Tibial artery (tissue), 4 donors: Measurements from ENCODE around the gene ARFGAP1.

Experiments
- DNase-seq, 2 donors: peaks; one replicate each; pipeline ENCODE4 v3.0.0-alpha.2; 2019
- H3K27ac ChIP-seq, 2 donors: fragments of 200-600 bp; sonication (generic) in 1 of 2; 1 replicate in 1 of 2; 2 replicates in 1 of 2; pipeline ENCODE4 v1.5.1; 2018 to 2019; ENCODE audit warnings: mild to moderate bottlenecking in 1 of 2
- H3K27me3 ChIP-seq, 2 donors: fragments of 200-600 bp; sonication (generic) in 1 of 2; one replicate each; pipeline versions ENCODE4 v1.5.1 to v1.6.0; 2016 to 2019
- H3K36me3 ChIP-seq, 3 donors: fragments of 200-600 bp; sonication (generic) in 2 of 3; one replicate each; pipeline ENCODE4 v1.5.1; 2016 to 2019; ENCODE audit warnings: mild to moderate bottlenecking in 2 of 3
- H3K4me1 ChIP-seq, 4 donors: fragments of 200-600 bp; sonication (generic) in 2 of 4; 1 replicate in 3 of 4; 2 replicates in 1 of 4; pipeline ENCODE4 v1.5.1; 2016 to 2019
- H3K4me3 ChIP-seq, 2 donors: fragments of 200-600 bp; sonication (generic) in 1 of 2; 1 replicate in 1 of 2; 2 replicates in 1 of 2; pipeline ENCODE4 v1.5.1; 2018 to 2019; ENCODE audit warnings: mild to moderate bottlenecking in 2 of 2
- H3K9me3 ChIP-seq, 3 donors: fragments of 200-600 bp; sonication (generic) in 1 of 3; one replicate each; pipeline ENCODE4 v1.5.1; 2016 to 2019
- CTCF ChIP-seq, 2 experiments: fragments of 200-600 bp in 1 of 2; fragments of 450-650 bp in 1 of 2; IDR thresholded peaks; one replicate each; pipeline ENCODE4 v1.5.1; 2017 to 2019; ENCODE audit warnings: antibody characterized with exemption in 2 of 2, mild to moderate bottlenecking in 1 of 2, moderate library complexity in 1 of 2
- intact Hi-C: fragments of 100-400 bp; cut with DNase I; formaldehyde crosslinking; loops from one replicate; pipeline ENCODE4 v1.15.0; 2023; ENCODE audit warnings: low total_unique reads

Gene ARFGAP1

GRCh38 chr20:63325554-63326313 lies 53.1 kb downstream of the ARFGAP1 start:
- intact Hi-C loops, result no loop called here
- H3K27me3 ChIP-seq, result peaks cover 0 to 80% of the 10 kb centered on the region in 2 donors
- no peaks in the 10 kb centered on the region for H3K36me3 ChIP-seq
- no peak overlapping the region for H3K27ac ChIP-seq
- H3K4me3 ChIP-seq, result no peak overlapping the region
- no peaks in the 10 kb centered on the region for H3K9me3 ChIP-seq
- no peaks in the 10 kb centered on the region for H3K4me1 ChIP-seq
- peak; percentile 10 to 39 for DNase-seq
- TF ChIP-seq CTCF (IDR thresholded peaks at IDR 0.05), result no peak

GRCh38 chr20:63326314-63327230 lies 54.0 kb downstream of the ARFGAP1 start:
- DNase-seq, result peak in 1 of 2 donors; percentile 58
- Histone ChIP-seq H3K27me3 (peaks cover 0 to 82% of the 10 kb centered on the region in 2 donors), H3K4me3 (no peak overlapping the region), H3K36me3 (no peaks in the 10 kb centered on the region), H3K9me3 (peaks cover 0 to 3% (median 2%) of the 10 kb centered on the region in 3 donors), H3K4me1 (no peaks in the 10 kb centered on the region), H3K27ac (no peak overlapping the region)
- no peak for TF ChIP-seq CTCF (IDR thresholded peaks at IDR 0.05)
- intact Hi-C loops, result no loop called here

DNA sequence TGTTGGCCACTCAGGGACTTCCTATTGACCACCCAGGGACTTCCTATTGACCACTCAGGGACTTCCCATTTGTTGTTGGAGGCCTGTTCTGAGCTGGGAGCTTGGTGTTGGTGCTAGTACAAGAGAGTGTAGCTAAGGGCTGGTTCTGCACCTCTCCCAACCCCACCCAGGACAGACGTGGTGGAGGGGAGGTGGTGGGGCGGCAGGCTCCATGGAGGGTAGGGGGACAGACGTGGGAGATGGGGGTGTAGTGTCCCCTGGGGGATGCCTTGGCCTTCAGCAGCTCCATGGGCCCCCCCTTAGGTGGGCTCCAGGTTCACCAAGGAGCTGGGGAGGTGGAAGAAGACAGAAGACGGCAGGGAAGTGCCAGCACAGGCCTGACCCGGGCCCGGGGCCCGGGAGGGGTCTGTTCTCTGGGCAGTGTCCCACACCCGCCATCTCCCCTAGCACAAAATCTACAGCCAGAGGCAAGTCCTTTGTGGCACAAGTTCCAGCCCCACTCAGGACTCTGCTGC lies 54.7 kb downstream of the ARFGAP1 start:
- H3K27me3 ChIP-seq, result peaks cover 0 to 80% of the 10 kb centered on the region in 2 donors
- H3K36me3 ChIP-seq, result no peaks in the 10 kb centered on the region
- TF ChIP-seq CTCF (IDR thresholded peaks at IDR 0.05), result no peak
- H3K27ac ChIP-seq, result no peak overlapping the region
- DNase-seq, result no peak
- intact Hi-C loops, result no loop called here
- no peaks in the 10 kb centered on the region for H3K4me1 ChIP-seq
- peaks cover 0 to 10% (median 10%) of the 10 kb centered on the region in 3 donors for H3K9me3 ChIP-seq
- H3K4me3 ChIP-seq, result no peak overlapping the region

DNA sequence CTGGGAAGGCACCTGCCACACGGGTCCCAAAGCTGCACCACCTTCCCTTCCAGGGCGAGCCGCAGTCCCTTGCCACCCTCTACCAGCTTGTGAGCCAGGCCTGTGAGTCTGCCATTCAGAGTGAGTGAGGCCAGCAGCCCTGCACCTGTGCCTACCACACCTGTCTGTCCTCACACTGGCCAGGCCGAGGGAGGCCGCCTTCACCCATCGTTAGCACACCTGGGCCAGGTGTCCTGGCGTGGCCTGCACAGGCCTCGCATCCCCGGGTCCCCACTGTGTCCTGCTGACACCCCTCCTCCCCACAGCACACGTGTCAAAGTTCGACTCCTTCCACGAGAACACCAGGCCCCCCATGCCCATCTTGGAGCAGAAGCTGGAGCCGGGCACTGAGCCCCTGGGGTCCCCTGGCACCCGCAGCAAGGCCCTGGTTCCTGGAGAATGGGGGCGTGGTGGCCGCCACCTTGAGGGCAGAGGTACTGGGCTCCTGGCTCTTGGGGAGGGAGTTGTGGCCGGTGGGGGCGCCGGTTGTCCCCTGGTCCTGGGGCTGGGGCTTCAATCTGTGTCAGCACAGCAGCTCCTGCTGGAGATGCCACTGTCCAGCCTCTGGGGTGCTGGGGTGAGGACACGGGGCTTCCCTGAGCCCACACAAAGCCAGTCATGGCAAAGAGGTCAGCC lies 55.5 kb downstream of the ARFGAP1 start:
- no peak for TF ChIP-seq CTCF (IDR thresholded peaks at IDR 0.05)
- Histone ChIP-seq H3K4me1 (no peaks in the 10 kb centered on the region), H3K4me3 (no peak overlapping the region), H3K27me3 (peaks cover 0 to 83% of the 10 kb centered on the region in 2 donors), H3K27ac (no peak overlapping the region), H3K9me3 (peaks cover 0 to 15% (median 14%) of the 10 kb centered on the region in 3 donors), H3K36me3 (no peaks in the 10 kb centered on the region)
- no peak for DNase-seq
- intact Hi-C loops, result no loop called here

GRCh38 chr20:63328718-63329275 lies 56.2 kb downstream of the ARFGAP1 start:
- no peak for DNase-seq
- H3K27ac ChIP-seq, result no peak overlapping the region
- H3K36me3 ChIP-seq, result no peaks in the 10 kb centered on the region
- no peak overlapping the region for H3K4me3 ChIP-seq
- intact Hi-C loops, result no loop called here
- H3K4me1 ChIP-seq, result no peaks in the 10 kb centered on the region
- peaks cover 0 to 89% of the 10 kb centered on the region in 2 donors for H3K27me3 ChIP-seq
- peaks cover 0 to 15% (median 14%) of the 10 kb centered on the region in 3 donors for H3K9me3 ChIP-seq
- no peak for TF ChIP-seq CTCF (IDR thresholded peaks at IDR 0.05)
